Pons (tissue), 1 donor: ENCODE measurements around the gene CASK.
"Not testable (repeated sequence)": the region's sequence is repeated elsewhere in the genome, so short reads cannot be mapped to it uniquely, and the experiment has no call there.

Source experiments
- DNase-seq: peaks from one replicate; pipeline ENCODE4 v3.0.0-alpha.2; 2016; ENCODE audit warnings: low spot score

The CASK gene

GRCh38 chrX:41646201-41646600 is 277.2 kb downstream of the CASK start:
- DNase-seq, result not testable (repeated sequence)

- peak; percentile 58 for DNase-seq
These were observed 289.1 kb downstream of the CASK start for GRCh38 chrX:41634284-41634683.

GRCh38 chrX:41630091-41630490 is 293.3 kb downstream of the CASK start:
- DNase-seq, result peak; percentile 11

GRCh38 chrX:41629539-41629938 is 293.8 kb downstream of the CASK start:
- no peak for DNase-seq

GRCh38 chrX:41621222-41621723 is 302.1 kb downstream of the CASK start:
- DNase-seq, result peak; percentile 10

- no peak for DNase-seq
These were observed 304.1 kb downstream of the CASK start for GRCh38 chrX:41619221-41619620.

GRCh38 chrX:41616935-41617334 is 306.4 kb downstream of the CASK start:
- no peak for DNase-seq

- no peak for DNase-seq
These were observed 307.1 kb downstream of the CASK start for GRCh38 chrX:41616255-41616654.

GRCh38 chrX:41608244-41608643 is 315.1 kb downstream of the CASK start:
- no peak for DNase-seq

GRCh38 chrX:41607264-41607832 is 316.0 kb downstream of the CASK start:
- no peak for DNase-seq

- DNase-seq, result not testable (repeated sequence)
These were observed 317.3 kb downstream of the CASK start for GRCh38 chrX:41606057-41606456.

- DNase-seq, result no peak
These were observed 318.4 kb downstream of the CASK start for GRCh38 chrX:41604766-41605543.

- no peak for DNase-seq
These were observed 319.2 kb downstream of the CASK start for GRCh38 chrX:41604177-41604576.

- DNase-seq, result no peak
These were observed 319.8 kb downstream of the CASK start for GRCh38 chrX:41603596-41603995.

- no peak for DNase-seq
These were observed 320.5 kb downstream of the CASK start for GRCh38 chrX:41602816-41603345.

GRCh38 chrX:41600291-41600690 is 323.1 kb downstream of the CASK start:
- DNase-seq, result no peak

GRCh38 chrX:41599507-41599906 is 323.8 kb downstream of the CASK start:
- peak; percentile 36 for DNase-seq

GRCh38 chrX:41596596-41596995 is 326.8 kb downstream of the CASK start:
- no peak for DNase-seq

GRCh38 chrX:41594634-41595033 is 328.7 kb downstream of the CASK start:
- no peak for DNase-seq

GRCh38 chrX:41591906-41592305 is 331.4 kb downstream of the CASK start:
- DNase-seq, result no peak

GRCh38 chrX:41590641-41591040 is 332.7 kb downstream of the CASK start:
- no peak for DNase-seq

- DNase-seq, result no peak
These were observed 333.6 kb downstream of the CASK start for GRCh38 chrX:41589634-41590270.

- DNase-seq, result no peak
These were observed 335.1 kb downstream of the CASK start for GRCh38 chrX:41588271-41588670.
